HG02642 (cell line): ENCODE data around the gene FCER1G.

Experiments used
- ATAC-seq: cut with Tn5 transposase; IDR thresholded peaks from one replicate; pipeline ENCODE4 v1.9.1; 2021; ENCODE audit warnings: mild to moderate bottlenecking; ENCODE audit not compliant: unreplicated experiment, poor library complexity

FCER1G gene

GRCh38 chr1:161215076-161215475 is at the start of gene FCER1G:
Gene FCER1G, plus strand, starts transcription at chr1:161215295. Its CDS starts 27 bp downstream, at chr1:161215322.
- ATAC-seq = no peak

- peak; percentile 92 for ATAC-seq
Measured at GRCh38 chr1:161165742-161166668, 49.1 kb upstream of the FCER1G start, which contains the start of gene PPOX. Gene PPOX, plus strand, starts transcription at chr1:161166426. Its CDS starts 422 bp downstream, at chr1:161166848.

GRCh38 chr1:161166669-161167548 is 48.2 kb upstream of the FCER1G start:
- ATAC-seq = no peak

- ATAC-seq = no peak
Measured at GRCh38 chr1:161168906-161169305, 46.2 kb upstream of the FCER1G start.

GRCh38 chr1:161171191-161171590 is 43.9 kb upstream of the FCER1G start:
- no peak for ATAC-seq

- ATAC-seq = no peak
Measured at GRCh38 chr1:161171696-161172095, 43.4 kb upstream of the FCER1G start.

GRCh38 chr1:161172349-161172748 is 42.7 kb upstream of the FCER1G start:
- ATAC-seq = no peak

GRCh38 chr1:161172776-161173376 is 42.2 kb upstream of the FCER1G start:
- ATAC-seq = no peak

- no peak for ATAC-seq
Measured at GRCh38 chr1:161173711-161174110, 41.4 kb upstream of the FCER1G start.

- ATAC-seq = no peak
Measured at GRCh38 chr1:161174911-161175310, 40.2 kb upstream of the FCER1G start.

GRCh38 chr1:161175771-161176453 is 39.2 kb upstream of the FCER1G start:
- no peak for ATAC-seq

GRCh38 chr1:161176468-161177111 is 38.5 kb upstream of the FCER1G start:
- no peak for ATAC-seq

GRCh38 chr1:161177112-161177935 is 37.8 kb upstream of the FCER1G start, which contains the start of gene B4GALT3:
Gene B4GALT3, minus strand, starts transcription at chr1:161177507. Its CDS starts 1,447 bp downstream, at chr1:161176060.
- peak; percentile 87 for ATAC-seq

- ATAC-seq = no peak
Measured at GRCh38 chr1:161177936-161178244, 37.2 kb upstream of the FCER1G start.

- ATAC-seq = no peak
Measured at GRCh38 chr1:161179698-161180097, 35.4 kb upstream of the FCER1G start.

- no peak for ATAC-seq
Measured at GRCh38 chr1:161180639-161181038, 34.5 kb upstream of the FCER1G start.

- ATAC-seq = no peak
Measured at GRCh38 chr1:161182214-161182613, 32.9 kb upstream of the FCER1G start.

- peak; percentile 77 for ATAC-seq
Measured at GRCh38 chr1:161185282-161185682, 29.8 kb upstream of the FCER1G start.
